Endodermal cell (in vitro differentiated cells): ENCODE measurements around the gene SELPLG. TPM values are rescaled to one million over a fixed set of nuclear protein-coding genes. Genes with fewer than 3 reads are reported as not detected.

Experiments used
- DNase-seq: peaks from one replicate; pipeline ENCODE4 v3.0.0-alpha.2; 2017
- H3K27ac ChIP-seq: 2 replicates; pipeline ENCODE4 v1.5.1; 2013; ENCODE audit warnings: mild to moderate bottlenecking, low read depth, low read length, moderate library complexity
- H3K27me3 ChIP-seq: 2 replicates; pipeline ENCODE4 v1.6.1; 2013; ENCODE audit warnings: mild to moderate bottlenecking, low read length, moderate library complexity; ENCODE audit not compliant: insufficient read depth, control insufficient read depth, poor library complexity, severe bottlenecking
- H3K36me3 ChIP-seq: 2 replicates; pipeline ENCODE4 v1.7.0; 2013; ENCODE audit warnings: mild to moderate bottlenecking, low read length, moderate library complexity; ENCODE audit not compliant: control insufficient read depth, insufficient read depth
- H3K4me1 ChIP-seq: one replicate; pipeline ENCODE4 v1.7.0; 2013; ENCODE audit warnings: low read length; ENCODE audit not compliant: control insufficient read depth, insufficient read depth
- H3K4me3 ChIP-seq: 2 replicates; pipeline ENCODE4 v1.5.1; 2013; ENCODE audit warnings: mild to moderate bottlenecking, low read length, moderate library complexity
- H3K9ac ChIP-seq: 2 replicates; pipeline ENCODE4 v1.6.1; 2013; ENCODE audit warnings: mild to moderate bottlenecking, low read length, moderate library complexity; ENCODE audit not compliant: poor library complexity, severe bottlenecking; ENCODE audit errors: extremely low read depth
- H3K9me3 ChIP-seq: 2 replicates; pipeline ENCODE4 v1.6.1; 2013; ENCODE audit warnings: mild to moderate bottlenecking, low read length, moderate library complexity; ENCODE audit not compliant: control insufficient read depth
- H3K27ac Mint-ChIP-seq: 2 replicates; pipeline ENCODE4 v1.8.0; 2020; ENCODE audit warnings: mixed read lengths
- H3K27me3 Mint-ChIP-seq: 2 replicates; pipeline ENCODE4 v1.8.0; 2021; ENCODE audit warnings: mild to moderate bottlenecking, mixed read lengths; ENCODE audit not compliant: insufficient read depth
- H3K36me3 Mint-ChIP-seq: 2 replicates; pipeline ENCODE4 v1.8.0; 2020; ENCODE audit warnings: low read depth, mixed read lengths
- H3K4me1 Mint-ChIP-seq: 2 replicates; pipeline ENCODE4 v1.8.0; 2020; ENCODE audit warnings: mixed read lengths
- H3K4me3 Mint-ChIP-seq: 2 replicates; pipeline ENCODE4 v1.8.0; 2020; ENCODE audit warnings: mild to moderate bottlenecking, moderate library complexity, mixed read lengths
- H3K9me3 Mint-ChIP-seq: 2 replicates; pipeline ENCODE4 v1.8.0; 2020; ENCODE audit warnings: mild to moderate bottlenecking, mixed read lengths
- CTCF ChIP-seq: fragments of 200-600 bp; sonication (generic); conservative IDR thresholded peaks from 2 replicates; pipeline ENCODE4 v1.5.0; 2021; ENCODE audit warnings: antibody characterized with exemption, mild to moderate bottlenecking
- WGBS, 2 experiments: methylation state at CpG; one replicate each; pipeline versions ENCODE4 v1.1.5 to v1.1.7; 2013; ENCODE audit warnings: missing lambda C conversion rate in 2 of 2, mixed read lengths in 1 of 2; ENCODE audit not compliant: insufficient coverage in 1 of 2, insufficient read length in 1 of 2; 5-methylcytosine and 5-hydroxymethylcytosine counted together
- total RNA-seq, 2 donors: library from RNA; stranded (reverse); fragmentation: NEBNext Ultra II Directional in 1 of 2; extraction: Animal tissue kit (Norgen Biotek cat#: 25700) in 1 of 2; gene quantifications; 2 replicates in 1 of 2; 3 replicates in 1 of 2; pipeline ENCODE4 v1.2.1, GENCODE V29; 2021

Gene SELPLG
- total RNA-seq, 2 donors from 2014 or later, result 0.13 TPM; not detected in 1

DNA sequence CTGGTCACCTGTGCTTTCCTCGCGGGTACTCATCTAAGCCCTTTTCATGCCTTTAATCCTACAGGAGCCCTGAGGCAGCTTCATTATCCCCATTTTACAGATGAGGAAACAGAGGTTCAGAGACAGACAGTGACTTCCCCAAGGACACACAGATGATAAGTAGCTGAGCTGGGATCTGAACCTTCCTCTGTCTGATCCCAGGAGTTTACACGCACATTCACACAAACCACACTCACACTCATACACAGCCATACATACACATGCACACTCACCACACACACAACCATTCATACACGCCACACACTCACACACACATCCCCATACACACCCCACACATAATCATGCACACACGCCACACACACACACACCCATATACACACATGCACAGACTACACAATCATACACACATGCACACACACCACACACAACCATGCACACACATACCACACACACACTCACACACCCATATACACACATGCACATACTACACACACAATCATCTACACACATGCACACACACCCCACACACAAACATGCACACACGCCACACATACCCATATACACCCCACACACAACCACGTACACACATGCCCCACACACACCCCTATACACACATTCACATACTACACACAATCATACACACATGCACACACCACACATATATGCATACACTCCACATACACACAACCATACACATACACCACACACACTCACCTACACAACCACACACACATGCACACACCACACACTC is 38.6 kb downstream of the SELPLG start:
- H3K9ac ChIP-seq, result no peak overlapping the region
- no peaks in the 10 kb centered on the region for H3K9me3 ChIP-seq
- no peaks in the 10 kb centered on the region for H3K27me3 ChIP-seq
- no peaks in the 10 kb centered on the region for H3K36me3 ChIP-seq
- Mint-ChIP-seq H3K9me3 (no peaks in the 10 kb centered on the region), H3K4me1 (no peaks in the 10 kb centered on the region), H3K27ac (no peak overlapping the region), H3K27me3 (peaks cover 2% of the 10 kb centered on the region), H3K4me3 (no peak overlapping the region), H3K36me3 (no peaks in the 10 kb centered on the region)
- WGBS, 2 experiments, result 88 to 98% methylated on average over 4 to 7 of the region's 7 CpGs
- DNase-seq, result no peak
- H3K27ac ChIP-seq, result no peak overlapping the region
- H3K4me3 ChIP-seq, result no peak overlapping the region
- TF ChIP-seq CTCF, result no peak
- no peaks in the 10 kb centered on the region for H3K4me1 ChIP-seq

GRCh38 chr12:108594323-108594903 is 39.3 kb downstream of the SELPLG start:
- H3K4me1 Mint-ChIP-seq, result no peaks in the 10 kb centered on the region
- Histone ChIP-seq H3K36me3 (no peaks in the 10 kb centered on the region), H3K9me3 (no peaks in the 10 kb centered on the region), H3K4me3 (no peak overlapping the region), H3K27ac (no peak overlapping the region), H3K27me3 (no peaks in the 10 kb centered on the region), H3K9ac (no peak overlapping the region), H3K4me1 (no peaks in the 10 kb centered on the region)
- no peak for TF ChIP-seq CTCF
- WGBS, 2 experiments, result 94 to 100% methylated on average over 2 to 10 of the region's 10 CpGs
- peaks cover 2% of the 10 kb centered on the region for H3K27me3 Mint-ChIP-seq
- H3K36me3 Mint-ChIP-seq, result no peaks in the 10 kb centered on the region
- no peak for DNase-seq
- no peaks in the 10 kb centered on the region for H3K9me3 Mint-ChIP-seq
- H3K4me3 Mint-ChIP-seq, result no peak overlapping the region
- H3K27ac Mint-ChIP-seq, result no peak overlapping the region

GRCh38 chr12:108592033-108592909 is 41.4 kb downstream of the SELPLG start:
- Mint-ChIP-seq H3K27ac (no peak overlapping the region), H3K4me1 (peaks cover 3% of the 10 kb centered on the region), H3K9me3 (no peaks in the 10 kb centered on the region), H3K4me3 (no peak overlapping the region), H3K27me3 (no peaks in the 10 kb centered on the region), H3K36me3 (no peaks in the 10 kb centered on the region)
- no peaks in the 10 kb centered on the region for H3K36me3 ChIP-seq
- H3K27ac ChIP-seq, result no peak overlapping the region
- 94 to 96% methylated on average over 10 to 25 of the region's 25 CpGs for WGBS, 2 experiments
- TF ChIP-seq CTCF, result no peak
- DNase-seq, result no peak
- H3K4me1 ChIP-seq, result no peaks in the 10 kb centered on the region
- no peaks in the 10 kb centered on the region for H3K9me3 ChIP-seq
- H3K4me3 ChIP-seq, result no peak overlapping the region
- no peaks in the 10 kb centered on the region for H3K27me3 ChIP-seq
- no peak overlapping the region for H3K9ac ChIP-seq
